LoVo (cell line): ENCODE results near the gene PPP1R3E.
A peak's percentile ranks its signal among the peaks of the same experiment; 100 is the strongest.

Experiments used
- DNase-seq: peaks from one replicate; pipeline ENCODE4 v3.0.0-alpha.2; 2016; ENCODE audit warnings: low spot score

The PPP1R3E gene

DNA sequence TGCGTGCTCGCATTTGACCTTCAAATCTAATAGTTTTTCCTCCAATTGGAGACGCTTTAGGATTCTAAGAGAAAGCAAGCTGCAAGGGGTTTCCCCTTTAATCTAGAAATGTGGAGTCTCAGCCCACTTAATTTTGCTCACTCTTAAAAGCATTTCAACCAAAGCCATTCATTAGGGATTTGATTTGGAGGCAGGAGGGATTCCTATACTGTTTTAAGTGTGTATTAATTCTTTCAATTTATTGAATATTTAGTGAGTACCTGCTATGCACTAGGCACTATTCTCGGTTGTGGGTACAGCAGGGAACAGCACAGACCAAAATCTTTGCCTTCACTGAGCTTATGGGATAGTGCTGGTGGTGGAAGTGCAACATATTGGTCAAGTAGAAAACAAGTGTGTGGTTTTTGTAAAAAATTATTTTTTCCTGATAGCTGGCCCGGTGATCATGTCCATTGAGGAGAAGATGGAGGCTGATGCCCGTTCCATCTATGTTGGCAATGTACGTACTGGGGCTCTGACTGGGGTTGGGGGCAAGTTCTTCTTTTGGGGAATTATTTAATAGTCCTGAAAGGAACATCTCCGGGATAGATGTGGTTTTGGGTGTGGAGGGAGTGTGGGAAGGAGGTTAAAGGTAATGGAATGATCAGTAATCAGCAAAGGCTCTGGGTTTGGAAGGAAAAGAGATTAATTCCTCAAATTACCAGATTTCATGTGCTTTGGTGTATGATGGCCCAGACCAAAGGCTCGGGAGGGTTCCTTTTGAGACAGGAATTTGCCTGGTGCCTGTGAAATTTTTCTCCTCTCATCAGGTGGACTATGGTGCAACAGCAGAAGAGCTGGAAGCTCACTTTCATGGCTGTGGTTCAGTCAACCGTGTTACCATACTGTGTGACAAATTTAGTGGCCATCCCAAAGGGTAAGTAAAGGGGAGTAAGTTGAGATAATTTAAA is 20.2 kb upstream of the PPP1R3E start:
- no peak for DNase-seq

DNA sequence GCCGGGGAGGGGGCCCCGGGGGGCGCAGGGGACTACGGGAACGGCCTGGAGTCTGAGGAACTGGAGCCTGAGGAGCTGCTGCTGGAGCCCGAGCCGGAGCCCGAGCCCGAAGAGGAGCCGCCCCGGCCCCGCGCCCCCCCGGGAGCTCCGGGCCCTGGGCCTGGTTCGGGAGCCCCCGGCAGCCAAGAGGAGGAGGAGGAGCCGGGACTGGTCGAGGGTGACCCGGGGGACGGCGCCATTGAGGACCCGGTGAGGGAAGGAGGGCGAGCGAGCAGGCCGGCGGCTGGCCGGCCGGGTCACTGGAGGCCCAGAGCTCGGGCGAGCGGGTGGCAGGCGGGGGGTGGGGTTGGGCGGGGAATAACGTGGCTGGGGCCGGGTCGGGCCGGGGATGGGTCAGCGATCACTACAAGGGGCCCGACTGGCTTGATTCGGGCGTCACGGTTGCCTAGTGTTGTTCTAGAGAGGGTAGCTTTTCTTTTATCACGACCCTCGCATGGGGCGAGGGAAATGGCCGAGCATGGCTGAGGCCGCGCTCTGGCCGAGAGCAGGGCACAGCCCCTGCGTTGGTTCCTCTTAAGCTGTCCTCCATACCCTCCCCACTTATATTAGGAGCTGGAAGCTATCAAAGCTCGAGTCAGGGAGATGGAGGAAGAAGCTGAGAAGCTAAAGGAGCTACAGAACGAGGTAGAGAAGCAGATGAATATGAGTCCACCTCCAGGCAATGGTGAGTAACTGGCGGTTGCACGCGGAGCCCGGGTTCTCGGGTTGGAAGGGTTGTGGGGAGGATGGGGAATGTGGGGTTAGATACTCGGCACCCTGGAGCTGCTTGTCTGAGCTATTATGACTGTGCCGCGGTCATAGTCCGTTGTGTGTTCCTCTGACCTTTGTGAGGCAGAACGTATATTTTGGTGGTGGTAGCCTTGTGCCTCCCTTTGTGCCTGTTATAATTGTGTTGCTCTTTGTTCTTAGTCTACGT is 19.2 kb upstream of the PPP1R3E start:
- peak; percentile 36 for DNase-seq

DNA sequence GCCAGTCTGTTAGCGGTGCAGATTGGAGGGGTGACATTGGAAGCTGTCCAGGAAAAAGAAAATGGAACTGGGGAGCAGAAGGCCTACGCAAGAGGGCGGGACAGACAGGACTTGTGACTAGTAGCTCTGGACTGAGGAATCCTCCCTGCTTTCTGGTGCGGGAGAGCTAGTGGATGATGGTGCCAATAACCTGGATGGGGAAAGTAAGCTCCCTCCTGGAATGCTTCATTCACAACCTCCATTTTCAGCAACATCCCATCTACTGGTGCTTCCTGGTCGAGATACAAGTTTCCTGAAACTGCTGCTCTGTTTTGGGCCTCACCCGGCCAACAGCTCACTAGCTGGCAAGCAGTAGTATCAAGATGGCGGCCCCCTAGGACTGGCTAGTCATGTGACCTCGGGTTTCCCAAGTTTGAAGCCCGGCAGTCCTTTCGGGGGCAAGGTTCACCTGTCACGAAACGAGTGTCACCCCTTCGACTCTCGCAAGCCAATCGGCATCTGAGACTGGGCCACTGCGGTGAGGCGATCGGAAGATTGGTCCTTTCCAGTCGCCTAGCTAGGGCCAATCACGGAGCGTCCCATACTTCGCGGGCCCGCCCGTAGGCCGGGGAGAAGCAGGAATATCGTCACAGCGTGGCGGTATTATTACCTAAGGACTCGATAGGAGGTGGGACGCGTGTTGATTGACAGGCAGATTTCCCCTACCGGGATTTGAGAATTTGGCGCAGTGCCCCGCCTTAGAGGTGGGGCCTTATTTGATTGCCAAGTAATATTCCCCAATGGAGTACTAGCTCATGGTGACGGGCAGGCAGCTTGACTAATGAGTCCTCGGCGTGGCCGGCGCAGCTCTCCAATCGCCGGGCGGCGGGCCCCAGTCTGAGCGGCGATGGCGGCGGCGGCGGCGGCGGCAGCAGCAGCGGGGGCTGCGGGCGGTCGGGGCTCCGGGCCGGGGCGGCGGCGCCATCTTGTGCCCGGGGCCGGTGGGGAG is 18.2 kb upstream of the PPP1R3E start, which contains the start of gene PABPN1:
TSS of gene PABPN1 (plus strand) at position 874 of the 988 bp plus-strand sequence. CDS start at position 887, 13 bp downstream.
- DNase-seq: peak; percentile 99

DNA sequence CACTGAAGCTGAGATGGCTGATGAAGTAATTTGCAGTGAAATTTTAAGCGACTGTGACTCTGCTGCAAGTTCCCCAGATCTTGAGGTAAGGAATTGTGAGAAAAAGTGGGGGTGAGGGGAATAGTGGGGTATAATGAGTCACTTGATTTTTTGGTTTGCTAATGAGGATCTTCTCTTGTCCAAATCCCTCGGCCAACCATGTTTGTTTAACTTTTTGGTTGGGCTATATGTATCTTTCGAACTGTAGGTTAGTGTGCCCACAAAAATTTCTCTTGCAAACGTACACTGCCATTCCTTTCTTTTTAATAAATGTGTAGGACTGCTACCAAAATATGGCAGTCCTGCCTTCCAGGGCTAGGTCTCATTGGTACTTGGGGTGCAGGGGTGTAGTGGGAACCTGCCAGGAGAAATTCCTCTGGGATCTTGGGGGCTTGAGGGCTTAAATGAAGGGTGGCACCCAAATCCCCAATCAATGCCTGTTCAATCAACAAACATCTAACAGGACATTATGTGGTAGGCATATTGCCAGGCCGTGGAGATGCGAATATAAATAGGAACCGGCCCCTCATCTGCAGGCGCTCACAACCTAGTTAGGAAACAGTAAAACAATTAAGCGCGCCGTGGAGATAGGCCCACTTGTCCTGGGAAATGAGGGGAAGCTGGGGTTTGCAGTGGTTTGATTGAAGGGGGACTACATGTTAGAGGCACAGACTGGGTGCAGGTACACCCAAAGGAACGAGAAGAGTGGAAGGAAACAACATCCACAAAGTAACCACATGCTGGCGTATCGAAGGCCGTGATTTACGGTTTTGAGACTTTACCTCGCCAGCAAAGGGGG is 17.3 kb upstream of the PPP1R3E start:
- no peak for DNase-seq

DNA sequence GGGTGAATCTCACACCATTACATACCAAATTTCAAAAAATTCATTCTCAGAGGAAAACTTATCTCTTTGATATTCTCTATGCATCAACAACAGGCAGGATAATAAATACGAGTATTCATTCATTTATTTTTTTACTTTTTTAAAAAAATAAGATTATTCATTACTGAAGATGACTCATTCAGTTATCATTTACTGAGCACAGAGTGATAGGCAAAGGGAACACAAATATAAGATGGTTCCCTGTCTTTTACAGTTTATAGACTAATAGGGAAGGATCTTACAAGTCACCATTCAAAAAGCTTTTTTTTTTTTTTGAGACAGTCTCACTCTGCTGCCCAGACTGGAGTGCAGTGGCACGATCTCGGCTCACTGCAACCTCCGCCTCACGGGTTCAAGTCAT is 13.6 kb upstream of the PPP1R3E start:
- DNase-seq: no peak

DNA sequence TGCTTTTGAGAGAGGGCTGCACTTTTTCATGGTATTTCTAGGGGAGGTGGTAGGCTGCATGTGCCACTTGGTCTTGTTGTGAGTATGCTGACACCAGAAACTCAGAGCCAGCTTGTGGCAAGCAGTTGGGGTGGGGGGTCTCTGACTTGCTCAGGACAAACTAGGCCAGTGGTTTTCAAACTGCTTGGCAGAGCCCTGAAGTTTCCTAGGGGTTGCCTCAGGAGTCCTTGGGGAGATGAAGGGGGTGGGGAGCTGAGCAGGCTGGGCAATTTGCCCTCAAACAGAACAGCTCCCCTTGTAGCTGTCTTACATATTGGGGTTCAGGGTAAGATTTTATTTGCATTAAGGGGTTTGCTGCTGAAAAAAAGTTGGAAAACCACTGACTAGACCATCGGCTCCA is 7.9 kb upstream of the PPP1R3E start:
- no peak for DNase-seq

DNA sequence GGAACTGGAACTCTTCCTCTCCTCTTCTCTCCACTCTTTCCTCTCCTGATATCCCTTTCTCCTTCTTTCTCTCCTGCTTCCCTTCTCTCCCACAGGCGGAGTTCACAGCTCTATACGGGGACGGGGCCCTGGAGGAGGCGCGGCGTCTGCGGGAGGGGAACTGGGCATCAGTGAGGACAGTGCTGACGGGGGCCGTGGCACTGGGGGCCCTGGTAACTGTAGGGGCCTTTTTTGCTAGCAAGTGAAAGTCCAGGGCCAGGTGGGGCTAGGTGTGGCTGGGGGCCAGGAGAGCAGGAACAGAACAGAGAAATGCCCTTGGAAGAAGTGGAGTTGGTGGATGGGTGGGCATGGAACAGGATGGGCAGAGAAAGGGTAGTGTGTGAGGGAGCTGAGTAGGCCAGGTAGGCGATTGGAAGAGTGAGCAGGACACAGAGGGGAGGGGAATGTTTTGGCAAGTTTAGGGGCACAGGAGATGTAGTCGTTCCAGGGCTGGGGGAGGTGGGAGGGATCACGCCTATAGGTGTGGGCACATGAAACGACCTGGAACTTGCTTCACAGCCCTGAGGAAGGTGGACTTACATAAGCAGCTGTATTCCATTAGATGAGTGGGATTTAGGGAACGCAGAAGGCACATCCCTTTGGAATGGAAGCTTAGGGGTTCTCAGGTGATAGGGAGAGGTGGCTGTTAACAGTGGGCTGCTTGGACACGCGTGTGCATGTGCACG is 6.2 kb upstream of the PPP1R3E start:
- DNase-seq: no peak

DNA sequence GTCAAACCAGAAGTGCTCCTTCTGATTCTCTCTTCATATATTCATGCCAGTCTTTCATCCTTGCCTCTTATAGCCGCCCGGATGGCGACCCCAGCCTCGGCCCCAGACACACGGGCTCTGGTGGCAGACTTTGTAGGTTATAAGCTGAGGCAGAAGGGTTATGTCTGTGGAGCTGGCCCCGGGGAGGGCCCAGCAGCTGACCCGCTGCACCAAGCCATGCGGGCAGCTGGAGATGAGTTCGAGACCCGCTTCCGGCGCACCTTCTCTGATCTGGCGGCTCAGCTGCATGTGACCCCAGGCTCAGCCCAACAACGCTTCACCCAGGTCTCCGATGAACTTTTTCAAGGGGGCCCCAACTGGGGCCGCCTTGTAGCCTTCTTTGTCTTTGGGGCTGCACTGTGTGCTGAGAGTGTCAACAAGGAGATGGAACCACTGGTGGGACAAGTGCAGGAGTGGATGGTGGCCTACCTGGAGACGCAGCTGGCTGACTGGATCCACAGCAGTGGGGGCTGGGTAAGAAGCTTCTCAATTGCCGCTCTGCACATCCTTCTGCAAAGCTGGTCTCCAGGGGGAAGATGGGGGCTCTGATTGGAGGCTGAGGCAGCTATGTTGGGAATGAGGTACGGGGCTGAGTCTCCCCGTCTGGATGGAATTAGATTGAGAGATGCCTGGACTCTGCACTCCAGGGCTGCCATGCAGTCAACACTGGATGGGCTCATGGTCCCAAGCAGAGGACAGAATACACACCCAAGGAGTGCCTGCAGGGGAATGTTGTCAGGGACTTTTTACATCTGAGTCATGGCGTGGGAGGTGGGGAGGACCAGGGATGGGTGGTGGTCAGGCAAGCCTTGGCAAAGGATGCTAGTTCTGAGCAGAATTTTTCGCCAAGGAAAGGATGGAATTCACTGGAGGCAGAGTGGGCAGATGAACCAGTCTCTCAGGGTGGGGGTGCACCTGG is 5.3 kb upstream of the PPP1R3E start:
- DNase-seq: no peak

DNA sequence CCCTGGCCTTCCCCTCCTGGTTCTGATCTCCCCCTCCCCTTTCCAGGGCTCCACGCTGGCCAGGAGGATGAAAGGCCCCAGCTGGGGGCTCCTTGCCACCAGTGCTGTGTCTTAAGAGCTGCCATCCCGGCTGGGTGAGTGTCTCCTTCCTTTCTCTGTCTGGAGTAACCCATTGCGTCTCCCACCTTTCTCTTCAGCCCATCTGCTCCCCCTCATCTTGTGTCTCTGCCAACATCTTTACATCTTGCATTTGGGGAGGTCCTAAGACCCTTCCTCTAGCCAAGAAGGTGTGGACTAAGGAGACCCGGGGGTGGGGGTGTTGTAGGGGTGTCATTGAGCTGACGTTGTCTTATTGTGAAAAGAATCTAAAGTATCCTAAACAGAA is 4.5 kb upstream of the PPP1R3E start:
- DNase-seq: no peak

DNA sequence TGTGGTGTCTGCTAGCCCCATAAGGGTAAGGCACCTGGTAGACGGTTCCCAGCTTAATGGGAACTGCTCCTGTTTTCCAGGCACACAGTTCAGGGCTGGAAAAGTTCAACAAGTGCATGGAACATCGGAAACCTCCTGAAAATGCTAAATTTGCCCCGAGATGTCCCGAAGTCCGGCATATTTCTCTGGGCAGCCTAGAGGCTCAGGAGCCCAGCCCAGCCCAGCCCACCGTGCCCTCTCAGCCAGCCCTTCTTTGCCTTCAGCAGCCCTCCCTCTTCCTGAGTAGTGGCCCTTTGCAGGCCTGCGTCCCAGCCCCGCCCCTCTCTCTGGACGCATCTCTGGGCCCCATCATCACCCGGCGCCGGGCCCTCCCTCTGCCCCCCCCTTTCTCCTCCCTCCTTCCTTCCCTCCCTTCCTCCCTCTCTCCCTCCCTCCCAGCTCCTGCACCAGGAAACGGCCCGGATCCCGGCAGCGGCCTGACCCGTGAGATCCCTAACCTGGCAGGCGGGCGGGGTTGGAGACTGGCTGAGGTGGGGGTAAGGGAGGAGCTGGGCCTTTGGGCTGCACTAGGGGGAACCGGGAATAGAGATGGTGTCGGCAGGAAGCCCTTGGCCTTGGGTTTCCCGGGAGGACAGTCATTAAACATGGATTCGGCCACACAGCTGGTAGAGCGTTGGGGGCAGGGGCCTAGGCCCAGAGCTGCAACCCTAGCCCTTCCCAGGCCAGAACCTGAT is 3.9 kb upstream of the PPP1R3E start, which contains the start of gene BCL2L2:
TSS of gene BCL2L2 (plus strand) at position 422 of the 734 bp plus-strand sequence. CDS start 935 bp downstream, outside the sequence.
- peak; percentile 88 for DNase-seq

DNA sequence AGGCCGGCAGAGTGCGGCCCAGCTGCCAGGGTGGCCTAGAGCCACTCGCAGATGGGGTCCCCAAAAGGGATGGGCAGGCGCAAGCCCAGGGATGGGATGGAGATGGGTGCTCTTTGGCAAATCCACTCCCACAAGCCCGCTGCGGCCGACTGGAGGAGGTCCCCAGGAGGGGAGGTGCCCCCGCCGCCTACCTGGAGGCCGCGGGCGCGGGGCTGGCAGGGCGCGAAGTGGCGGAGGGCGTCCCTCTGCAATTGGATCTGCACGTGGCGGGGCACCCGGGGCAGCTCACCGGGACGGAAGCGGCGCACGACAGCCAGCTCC is 730 bp downstream of the PPP1R3E start:
- no peak for DNase-seq

DNA sequence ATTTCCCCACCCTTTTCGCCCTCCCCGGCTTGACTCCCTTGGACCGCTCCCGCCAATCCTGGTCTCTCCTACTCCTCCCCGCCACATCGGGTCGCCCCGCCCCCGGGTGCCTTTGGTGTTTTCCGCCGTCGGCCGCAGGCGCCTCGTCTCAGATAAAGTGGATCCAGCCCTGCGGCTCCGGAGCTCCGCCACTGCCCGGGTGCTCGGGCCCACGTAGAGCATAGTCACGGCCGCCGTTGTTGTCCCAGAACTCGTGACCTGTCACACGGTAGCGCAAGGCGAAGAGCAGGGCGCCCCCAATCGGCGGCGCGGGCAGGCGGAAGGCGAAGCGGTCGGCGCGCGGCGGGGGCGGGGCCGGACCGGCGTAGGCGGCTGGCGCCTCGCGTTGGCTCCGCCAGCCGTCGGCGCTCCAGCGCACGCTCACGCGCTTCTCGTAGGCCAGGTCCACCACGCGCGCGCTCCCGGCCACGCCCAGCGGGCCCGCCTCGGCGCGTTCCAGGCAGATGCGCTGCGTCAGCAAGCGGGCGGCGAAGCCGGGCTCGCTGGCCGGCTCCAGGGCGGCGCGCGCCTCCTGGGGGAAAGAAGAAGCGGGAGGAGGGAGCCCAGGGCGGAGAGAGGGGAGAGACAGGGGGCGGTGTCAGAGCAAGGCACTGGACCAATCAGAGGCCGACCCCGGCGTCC is 1.2 kb downstream of the PPP1R3E start:
- peak; percentile 97 for DNase-seq

DNA sequence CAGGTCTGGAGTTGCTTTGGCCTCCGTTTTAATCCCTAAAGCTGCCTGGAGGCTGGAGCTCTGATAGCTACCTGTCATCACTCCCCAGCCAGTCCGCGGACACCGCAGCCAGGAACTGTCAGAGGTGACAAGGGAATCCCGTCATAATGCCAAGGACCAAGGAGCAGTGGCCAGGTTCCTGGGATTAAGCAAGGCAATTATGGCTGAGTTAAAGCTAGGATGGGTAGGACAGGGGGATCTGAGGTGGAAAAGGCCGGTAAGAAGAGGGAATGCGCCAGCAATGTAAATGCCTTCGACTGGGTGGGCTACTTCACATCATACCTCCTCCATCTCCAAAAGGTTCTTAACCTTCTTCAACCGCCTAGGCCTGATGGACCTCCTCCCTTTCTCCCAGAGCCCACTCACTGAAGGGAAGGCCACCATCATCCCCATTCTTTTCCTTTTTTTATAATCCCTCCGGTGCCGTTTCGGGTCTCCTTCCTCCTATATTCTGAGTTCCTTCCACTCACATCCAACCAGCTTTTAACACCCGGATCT is 1.9 kb downstream of the PPP1R3E start:
- no peak for DNase-seq

DNA sequence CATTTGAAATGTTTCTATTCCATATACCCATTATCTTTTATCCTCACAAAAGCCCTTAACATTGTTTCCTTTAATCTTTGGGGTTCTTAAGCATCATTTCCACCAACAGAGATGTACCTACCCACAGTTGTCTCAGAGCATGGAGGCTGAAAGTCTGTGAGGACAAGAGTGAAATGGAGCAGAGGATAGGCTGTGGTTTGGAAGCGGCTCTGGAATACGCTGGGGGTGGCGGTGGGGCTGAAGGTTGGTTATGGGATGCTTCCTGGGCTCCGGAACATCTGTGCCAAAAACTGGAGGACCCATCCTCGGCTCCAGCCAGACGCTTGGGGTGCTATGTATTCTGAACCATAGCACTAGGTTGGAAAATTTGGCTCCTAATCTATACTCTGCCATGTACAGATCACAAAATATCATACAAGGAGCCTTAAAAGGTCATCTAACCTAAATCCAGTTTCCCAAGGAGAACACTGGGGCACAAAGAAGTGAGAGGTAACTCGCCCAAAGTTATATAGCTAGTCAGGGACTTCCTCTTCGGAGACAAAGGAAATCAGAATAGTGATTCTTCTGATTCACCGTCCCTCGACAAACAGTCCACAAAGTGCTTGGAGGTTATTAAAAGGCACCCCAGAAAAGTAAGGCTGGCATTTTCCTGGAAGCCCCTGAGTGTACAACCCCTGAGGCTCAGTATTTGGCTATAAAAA is 2.5 kb downstream of the PPP1R3E start:
- DNase-seq: no peak

DNA sequence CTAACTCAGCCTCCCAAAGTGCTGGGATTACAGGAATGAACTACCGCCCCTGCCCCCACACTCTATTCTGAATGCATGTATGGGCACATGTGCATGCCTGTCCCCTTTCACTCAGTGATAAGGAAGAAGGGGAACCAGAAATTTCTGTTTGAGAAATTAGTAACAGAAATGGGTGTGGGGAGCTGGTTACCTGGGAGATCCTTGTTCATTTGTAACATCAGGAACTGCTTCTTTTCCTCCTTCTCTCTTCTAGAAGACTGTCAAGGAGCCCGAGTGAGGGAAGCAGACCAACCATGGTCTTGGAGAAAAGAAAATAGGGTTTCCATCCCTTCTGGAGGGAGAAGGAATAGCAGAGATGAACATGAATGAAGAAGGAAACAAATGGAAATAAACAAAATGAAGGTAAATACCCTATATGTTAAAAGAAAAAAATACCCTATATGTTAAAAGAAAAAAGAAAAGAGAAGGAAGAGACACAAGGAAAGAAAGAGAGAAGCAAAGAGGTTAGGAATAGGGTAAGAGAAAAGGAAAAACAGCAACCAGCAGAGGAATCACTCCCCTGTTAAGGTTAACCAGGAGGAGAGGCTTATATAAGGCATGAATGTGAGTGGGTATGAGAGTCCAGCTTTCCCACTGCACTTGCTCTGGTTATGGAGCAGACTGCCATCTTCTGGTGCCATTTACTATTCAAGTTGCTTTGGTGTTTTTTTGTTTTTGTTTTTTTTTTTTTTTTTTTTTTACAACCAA is 3.3 kb downstream of the PPP1R3E start:
- DNase-seq: no peak
